Sigmoid colon (tissue), 4 donors: Measurements from ENCODE around the gene CRTC2.

ENCODE experiments used
- EP300 ChIP-seq, 4 donors: sonication (generic); formaldehyde crosslinking; IDR thresholded peaks; one replicate each; pipeline ENCODE4 v1.6.1; 2017; ENCODE audit warnings: antibody characterized with exemption in 4 of 4
- POLR2A ChIP-seq, 2 donors: fragments of 450-650 bp; IDR thresholded peaks; one replicate each; pipeline ENCODE4 v1.6.1; 2016; ENCODE audit warnings: antibody characterized with exemption in 2 of 2, mild to moderate bottlenecking in 2 of 2, moderate library complexity in 2 of 2
- POLR2AphosphoS5 ChIP-seq, 4 donors: sonication (generic); formaldehyde crosslinking; IDR thresholded peaks; one replicate each; pipeline ENCODE4 v1.6.1; 2017; ENCODE audit warnings: antibody characterized with exemption in 4 of 4
- TF ChIP-seq, protein P1 (sequence below), 4 experiments: fragments of 450-650 bp in 3 of 4; fragments of 200-600 bp in 1 of 4; IDR thresholded peaks; one replicate each; pipeline ENCODE4 v1.5.1; 2016 to 2019; ENCODE audit warnings: antibody characterized with exemption in 4 of 4, mild to moderate bottlenecking in 3 of 4, moderate library complexity in 2 of 4

DNA sequence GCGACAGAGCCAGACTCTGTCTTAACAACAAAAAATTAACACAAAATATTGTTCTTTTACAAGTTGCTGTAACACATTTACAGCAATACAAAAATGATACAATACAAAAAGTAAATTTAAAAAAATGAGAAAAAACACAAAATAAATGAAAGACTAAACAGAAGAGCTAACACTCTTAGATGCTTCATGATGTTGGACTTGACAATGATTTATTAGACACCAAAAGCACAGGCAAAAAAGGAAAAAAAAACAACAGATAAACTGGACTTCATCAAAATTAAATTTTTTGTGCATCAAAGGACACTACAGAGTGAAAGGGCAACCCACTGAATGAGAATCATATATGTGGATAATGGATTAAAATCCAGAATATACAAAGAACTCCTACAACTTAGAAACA lies 52.0 kb downstream of the CRTC2 start:
- TF ChIP-seq, protein P1, sequence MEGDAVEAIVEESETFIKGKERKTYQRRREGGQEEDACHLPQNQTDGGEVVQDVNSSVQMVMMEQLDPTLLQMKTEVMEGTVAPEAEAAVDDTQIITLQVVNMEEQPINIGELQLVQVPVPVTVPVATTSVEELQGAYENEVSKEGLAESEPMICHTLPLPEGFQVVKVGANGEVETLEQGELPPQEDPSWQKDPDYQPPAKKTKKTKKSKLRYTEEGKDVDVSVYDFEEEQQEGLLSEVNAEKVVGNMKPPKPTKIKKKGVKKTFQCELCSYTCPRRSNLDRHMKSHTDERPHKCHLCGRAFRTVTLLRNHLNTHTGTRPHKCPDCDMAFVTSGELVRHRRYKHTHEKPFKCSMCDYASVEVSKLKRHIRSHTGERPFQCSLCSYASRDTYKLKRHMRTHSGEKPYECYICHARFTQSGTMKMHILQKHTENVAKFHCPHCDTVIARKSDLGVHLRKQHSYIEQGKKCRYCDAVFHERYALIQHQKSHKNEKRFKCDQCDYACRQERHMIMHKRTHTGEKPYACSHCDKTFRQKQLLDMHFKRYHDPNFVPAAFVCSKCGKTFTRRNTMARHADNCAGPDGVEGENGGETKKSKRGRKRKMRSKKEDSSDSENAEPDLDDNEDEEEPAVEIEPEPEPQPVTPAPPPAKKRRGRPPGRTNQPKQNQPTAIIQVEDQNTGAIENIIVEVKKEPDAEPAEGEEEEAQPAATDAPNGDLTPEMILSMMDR (IDR thresholded peaks at IDR 0.05): no peak
- TF ChIP-seq EP300 (IDR thresholded peaks at IDR 0.05) (no peak), POLR2AphosphoS5 (IDR thresholded peaks at IDR 0.05) (no peak), POLR2A (IDR thresholded peaks at IDR 0.05) (no peak)
